CD4-positive, alpha-beta T cell treated with Interleukin-1 beta for 1 hour (primary cell): ENCODE measurements around the gene MEG3.

Source experiments
- DNase-seq, 2 donors: peaks; one replicate each; pipeline ENCODE4 v3.0.0-alpha.2; 2020 to 2022

Gene MEG3

GRCh38 chr14:100851586-100851916, 25.6 kb downstream of the MEG3 start:
- no peak for DNase-seq

GRCh38 chr14:100851946-100852620, 26.2 kb downstream of the MEG3 start:
- DNase-seq = no peak

DNA sequence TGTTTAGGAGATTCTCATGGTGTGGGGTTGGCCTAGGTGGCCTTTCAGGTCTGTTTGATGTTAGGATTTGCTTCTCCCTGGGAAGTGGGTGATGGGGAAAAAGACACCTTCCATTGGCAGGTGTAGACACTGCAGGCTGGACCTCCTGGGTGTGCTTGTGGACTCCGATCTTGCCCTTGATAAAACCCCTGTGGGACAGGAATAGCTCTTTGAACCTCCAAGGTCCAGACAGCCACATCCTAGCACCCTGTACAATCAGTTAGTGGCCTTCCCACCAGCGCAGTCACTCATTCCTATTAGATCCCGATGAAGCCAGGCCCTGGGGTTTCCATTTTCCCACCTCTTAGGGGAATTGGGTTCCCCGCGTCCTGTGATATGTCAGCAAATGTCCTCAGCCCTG, 28.5 kb downstream of the MEG3 start:
- no peak for DNase-seq

DNA sequence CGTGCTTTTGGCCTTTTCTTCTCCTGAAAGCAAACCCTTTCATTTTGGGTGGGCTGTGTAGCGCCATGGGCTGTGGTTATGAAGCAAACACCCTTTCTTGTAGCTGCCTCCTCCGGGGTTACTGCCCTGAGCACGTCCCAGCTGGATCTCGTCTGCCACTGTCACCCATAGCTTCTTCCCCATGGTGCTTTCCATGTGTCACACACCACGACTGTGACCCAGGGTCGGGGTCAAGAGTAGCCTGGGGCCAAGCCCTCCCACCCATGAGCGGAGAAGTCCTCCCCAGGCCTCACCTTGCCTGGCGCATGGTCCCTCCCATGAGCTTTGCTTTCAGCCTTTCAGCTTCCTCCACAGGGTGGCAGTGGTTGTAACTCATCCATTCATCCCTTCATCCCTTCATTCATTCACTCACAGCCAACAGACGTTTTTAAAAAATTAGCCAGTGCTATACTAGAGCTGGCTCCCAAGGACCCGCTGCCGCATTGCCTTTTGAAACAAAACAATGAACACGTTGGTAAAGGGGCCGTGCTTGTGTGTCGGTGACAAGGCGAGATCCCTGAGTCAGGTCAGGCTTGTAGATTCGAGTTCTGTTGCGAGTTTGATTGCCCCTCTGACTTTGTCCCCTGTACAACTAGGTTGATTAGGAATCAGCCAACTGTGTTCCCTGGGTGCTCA, 29.5 kb downstream of the MEG3 start:
- DNase-seq = no peak

DNA sequence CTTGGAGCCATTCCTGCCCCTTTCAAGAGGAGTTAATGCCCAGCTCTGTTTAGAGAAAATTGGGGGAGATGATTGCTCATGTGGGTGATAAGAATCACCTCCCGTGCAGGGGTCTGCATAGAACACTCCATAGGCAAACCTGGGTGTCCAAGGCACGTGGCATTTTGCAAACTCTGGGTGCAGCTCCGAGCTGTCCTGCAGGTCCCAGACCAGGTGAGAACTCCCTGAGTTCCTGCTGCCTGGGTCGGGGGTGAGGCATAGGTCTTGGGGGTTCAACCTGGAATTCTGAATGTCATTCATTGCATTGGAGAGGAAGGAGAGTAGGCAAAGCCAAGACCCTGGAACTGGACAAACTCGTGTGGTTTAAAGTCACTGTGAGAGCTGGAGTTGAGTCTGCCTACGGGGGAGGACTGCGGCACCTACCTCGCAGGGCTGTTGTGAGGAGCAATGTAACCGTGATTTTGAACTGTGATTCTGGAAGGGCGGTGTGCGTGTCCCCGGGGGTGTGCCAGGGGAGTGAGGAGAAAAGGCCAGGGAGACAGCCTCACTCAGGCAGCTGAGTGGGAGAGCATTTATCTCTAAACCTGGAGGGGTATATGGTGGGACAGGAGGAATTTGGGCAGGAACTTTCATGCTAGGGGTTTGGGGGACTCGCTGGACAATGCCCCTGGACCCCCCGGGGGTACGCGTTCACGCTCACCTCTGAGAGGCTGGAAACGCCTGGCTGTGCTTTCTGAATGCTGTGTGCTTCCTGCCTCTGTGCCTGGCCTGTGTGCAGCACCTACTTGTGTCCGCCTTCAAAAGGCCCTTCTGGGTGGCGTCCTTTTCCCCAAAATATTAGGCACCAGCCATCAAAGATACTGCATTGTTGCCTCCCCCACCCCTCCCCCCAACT, 30.4 kb downstream of the MEG3 start:
- no peak for DNase-seq

DNA sequence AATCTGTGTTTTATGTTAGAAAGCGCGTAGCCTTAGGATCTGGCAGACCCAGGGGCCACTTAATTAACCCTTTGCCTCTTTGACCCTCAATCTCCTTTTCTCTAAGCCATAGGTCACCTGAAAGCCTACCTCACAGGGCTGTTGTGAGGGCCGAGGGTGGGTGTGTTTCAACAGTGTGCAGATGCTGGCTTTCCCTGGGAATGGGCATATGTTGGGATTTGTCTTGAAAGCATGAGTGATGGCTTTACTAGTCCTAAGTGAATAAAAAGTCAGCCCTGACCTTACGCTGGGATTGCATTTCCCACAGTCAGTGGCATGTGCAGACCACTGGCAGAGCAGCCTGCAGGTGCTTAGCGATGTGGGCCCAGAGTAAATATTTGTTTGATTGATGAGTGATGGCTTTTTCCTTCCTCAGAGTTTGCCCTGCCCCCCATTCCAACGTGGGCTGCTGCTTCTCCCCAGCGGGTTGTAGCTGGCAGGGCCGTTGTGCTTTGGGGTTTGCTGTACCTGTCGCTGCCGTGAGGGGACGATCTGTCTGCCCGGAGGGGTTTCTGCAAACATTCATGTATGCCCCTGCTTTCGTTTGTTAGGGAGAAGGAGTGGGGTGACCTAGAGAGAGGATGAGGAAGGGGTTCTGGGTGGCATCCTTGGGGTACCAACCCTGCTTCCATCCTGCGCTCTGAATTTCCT, 31.5 kb downstream of the MEG3 start:
- DNase-seq = no peak

DNA sequence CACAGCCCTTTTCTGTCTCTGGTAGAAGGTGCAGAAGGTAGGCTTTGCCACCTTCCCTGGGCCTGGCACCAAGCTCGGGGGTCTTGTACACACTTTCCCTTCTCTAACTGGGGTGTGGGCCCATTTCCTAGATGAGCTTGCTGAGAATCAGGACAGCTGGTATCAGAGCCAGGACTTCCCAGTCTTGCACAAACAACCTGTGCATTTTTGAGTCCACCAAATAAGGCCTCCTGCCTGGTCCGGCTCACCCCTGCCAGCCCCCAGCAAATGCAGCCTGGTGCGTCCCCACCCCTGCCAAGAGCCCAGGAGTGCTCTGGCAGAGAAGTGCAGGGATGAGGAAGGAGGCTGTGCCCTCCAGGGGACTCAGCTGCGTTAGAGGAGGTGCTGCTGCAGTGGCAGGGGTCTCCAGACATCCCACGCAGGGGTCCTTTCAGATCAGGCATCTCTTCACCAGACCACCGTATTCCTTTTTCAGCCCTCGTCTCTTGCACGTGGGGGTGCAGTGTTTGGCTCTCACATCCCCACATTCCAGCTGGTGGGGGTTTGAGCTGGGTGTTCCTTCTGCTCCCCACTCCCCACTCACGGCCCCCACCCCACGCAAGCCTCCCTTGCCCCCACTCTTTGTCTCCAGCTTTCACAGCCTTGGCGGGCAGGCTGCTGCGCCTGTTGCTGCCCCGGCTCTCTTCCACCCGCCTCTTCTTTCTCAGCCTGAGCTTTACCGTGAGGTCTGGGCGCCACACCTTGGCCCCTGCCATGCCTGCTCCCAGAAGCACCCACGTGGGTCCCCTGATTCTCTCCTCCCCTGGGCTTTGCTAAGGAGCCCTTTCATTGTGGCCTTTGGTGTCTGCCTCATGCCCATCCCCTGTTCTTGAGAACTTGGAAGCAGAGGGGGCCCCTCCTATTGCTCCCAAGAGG, 32.3 kb downstream of the MEG3 start:
- no peak for DNase-seq

GRCh38 chr14:100858838-100859220, 32.9 kb downstream of the MEG3 start:
- DNase-seq = no peak

DNA sequence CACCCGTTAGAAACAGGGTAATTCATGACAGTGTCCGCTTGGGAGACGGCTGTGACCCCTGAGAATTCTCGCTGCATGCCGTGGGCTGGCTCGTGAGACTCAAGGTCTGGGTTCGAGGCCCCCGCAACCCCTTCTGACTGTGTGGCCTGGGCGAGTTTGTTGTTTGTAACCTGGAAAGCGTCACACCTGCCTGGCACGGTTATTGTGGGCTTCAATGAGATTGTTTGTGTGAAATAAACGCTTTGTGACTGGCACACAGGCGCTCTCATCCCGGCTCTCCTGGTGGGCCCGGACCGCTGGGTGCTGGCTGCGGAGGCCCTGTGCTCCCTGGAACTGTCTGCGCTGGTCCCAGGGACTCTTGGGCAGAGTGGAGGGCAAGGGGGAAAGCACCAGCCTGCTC, 33.9 kb downstream of the MEG3 start:
- DNase-seq = no peak

DNA sequence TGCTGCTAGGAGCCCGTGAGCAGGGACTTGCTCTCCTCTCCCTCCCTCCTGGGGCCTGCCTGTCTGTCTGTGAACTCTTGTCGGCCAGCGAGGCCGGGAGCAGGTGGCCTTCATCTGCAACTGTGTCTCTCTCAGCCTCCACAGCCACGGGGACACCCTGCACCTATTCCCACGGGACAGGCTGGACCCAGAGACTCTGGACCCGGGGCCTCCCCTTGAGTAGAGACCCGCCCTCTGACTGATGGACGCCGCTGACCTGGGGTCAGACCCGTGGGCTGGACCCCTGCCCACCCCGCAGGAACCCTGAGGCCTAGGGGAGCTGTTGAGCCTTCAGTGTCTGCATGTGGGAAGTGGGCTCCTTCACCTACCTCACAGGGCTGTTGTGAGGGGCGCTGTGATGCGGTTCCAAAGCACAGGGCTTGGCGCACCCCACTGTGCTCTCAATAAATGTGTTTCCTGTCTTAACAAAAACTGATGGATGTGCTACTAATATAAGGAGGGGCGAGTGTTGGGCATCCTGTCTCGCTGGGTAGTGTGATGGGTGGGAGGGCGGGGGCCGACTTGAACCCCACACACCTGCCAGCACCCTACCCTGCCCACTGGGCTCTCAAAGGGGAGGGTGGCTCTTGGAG, 34.8 kb downstream of the MEG3 start:
- no peak for DNase-seq

DNA sequence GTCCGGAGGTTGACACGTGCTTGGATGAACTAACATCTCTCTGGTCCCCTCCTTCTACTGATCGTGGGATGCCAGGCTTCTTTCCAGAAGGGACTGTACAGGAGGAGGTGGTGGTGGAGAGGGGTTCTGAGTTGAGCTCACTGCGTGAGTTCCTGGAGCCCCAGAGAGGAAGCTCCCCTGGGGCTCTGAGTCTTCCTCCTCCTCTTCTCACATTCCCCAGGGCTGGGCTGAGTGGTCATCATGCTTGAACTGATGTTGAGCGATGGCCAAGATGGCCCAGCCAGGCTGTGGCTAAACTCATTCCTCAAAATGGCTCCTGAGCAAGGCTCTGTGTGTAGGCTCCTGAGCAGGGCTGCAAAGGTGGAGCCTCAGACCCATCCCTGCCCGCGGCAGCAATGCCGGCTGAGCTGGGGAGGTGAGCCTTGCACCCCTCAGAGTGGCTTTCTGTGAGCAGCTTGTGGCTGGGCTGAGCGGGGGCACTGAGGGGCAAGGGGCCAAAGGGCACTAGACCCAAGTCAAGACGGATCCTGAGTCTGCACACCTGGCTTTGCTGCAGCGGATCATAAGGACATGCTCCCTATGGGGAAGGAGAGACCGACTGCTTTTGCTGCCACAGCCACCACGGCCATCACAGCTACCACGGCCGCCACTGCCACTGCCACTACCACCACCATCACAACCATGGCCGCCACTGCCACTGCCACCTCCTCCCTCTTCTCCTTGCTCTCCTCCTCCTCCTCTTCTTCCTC, 35.4 kb downstream of the MEG3 start:
- DNase-seq = no peak

GRCh38 chr14:100861937-100862247, 36.0 kb downstream of the MEG3 start:
- no peak for DNase-seq

DNA sequence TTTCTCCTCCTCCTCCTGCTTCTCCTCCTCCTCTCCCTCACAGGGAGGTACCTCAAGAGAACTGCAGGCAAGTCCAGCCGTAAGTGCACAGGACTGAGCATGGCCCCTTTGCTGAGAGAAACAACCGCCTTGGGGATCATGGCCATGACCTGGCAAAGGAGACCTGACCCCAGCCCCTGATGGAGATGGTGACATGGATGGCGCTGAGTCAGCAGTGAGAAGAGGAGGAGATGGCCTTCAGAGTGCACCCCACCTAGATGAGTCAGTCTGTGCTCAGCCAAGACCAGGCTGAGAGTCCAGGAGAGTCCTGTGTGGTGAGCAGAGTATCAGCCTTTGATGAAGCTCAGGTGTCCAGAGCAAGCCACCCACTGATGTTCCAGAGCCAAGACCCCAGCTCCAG, 36.4 kb downstream of the MEG3 start:
- DNase-seq = no peak

GRCh38 chr14:100862793-100863192, 36.9 kb downstream of the MEG3 start:
- DNase-seq = no peak

GRCh38 chr14:100864206-100864605, 38.3 kb downstream of the MEG3 start:
- DNase-seq = no peak

DNA sequence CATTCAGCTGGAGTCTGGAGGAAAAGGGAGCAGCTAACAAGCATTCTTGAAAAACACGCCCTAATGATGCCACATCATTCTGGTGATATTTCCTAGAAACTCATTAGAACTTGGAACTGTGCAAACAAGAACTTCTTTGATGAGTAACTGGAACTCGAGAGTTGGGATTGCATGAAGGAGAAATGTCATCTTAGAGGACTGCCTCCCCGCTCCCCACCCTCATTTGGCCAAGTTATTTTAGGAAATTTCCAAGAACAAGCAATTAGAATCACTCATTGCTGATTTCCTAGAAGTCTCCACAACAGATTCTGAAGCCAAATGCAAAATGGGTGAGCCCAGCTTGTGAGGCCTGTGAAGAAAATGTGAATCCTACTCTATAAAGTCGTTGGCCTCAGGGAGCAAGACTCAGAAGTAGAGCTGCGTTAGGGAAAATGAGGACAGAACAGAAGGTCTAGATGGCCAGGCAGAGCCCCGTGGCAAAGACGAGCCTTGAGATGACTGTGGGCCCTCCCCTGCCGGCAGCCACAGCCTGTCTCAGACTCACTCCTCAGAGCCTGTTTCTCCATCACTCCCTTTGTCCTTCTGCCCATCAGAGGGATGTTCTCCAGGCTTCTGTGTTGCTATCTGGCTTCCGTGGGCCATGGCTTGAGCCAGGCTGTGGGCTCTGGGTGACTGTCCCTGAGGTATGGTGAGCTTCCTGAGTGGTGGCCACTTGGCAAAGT, 39.2 kb downstream of the MEG3 start:
- DNase-seq = no peak

GRCh38 chr14:100865682-100866591, 40.0 kb downstream of the MEG3 start:
- DNase-seq = no peak

DNA sequence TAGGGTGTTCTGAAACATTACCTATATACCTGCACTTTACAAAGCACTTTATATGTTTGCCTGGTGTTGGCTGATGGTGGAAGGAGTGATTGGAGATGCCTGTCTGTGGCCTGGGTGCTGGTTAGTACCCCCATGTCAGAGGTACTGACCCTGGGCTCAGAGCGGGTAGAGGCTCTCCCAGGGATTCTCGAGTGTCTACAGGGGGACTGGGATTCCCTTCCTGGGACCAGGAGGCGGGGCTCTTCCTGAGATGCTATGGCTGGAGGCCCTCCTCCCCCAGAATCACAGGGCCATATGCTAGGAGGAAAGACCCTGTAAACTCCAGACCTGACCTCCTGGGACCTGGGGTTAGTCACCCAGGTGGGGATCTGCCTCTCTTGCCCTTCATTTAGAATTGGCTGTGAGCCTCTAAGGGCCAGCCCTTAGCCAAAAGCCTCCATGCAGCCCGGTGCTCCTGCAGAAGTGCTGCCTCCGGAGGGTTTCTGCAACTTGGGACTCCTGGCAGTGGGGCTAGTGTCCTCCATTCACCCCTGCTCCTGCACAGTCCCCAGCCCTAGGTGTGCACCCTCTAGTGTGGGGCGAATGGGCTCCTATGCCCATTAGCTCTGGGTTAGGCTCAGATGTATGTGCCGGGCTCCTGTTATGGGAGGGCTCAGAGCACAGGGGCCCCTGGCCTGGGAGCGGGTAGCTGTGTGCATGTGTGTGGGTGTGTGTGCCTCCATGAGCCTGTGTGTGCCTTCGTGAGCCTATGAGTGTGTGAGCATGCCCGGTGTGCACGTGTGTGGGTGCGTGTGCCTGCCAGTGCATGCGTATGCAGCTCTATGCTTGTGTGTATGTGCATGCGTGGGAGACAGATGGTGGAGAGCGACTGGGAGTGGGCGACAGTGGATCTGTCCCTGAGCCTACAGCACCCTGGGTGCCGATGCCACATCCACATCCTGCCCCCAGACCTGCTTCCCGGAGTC, 41.0 kb downstream of the MEG3 start:
- no peak for DNase-seq
